OCI-LY7 (cell line): ENCODE data around the gene CERS6. TPM values are rescaled to one million over a fixed set of nuclear protein-coding genes. Genes with fewer than 3 reads are reported as not detected.

Experiments
- BruUV-seq: library from RNA; stranded (reverse); fragments of 400-500 nt; replicated peaks from 2 replicates; lab custom pipeline; 2021; lab: Mats Ljungman, UMichigan
- CTCF ChIA-PET: fragments of 300-600 bp; sonication (Branson Sonifier 250); formaldehyde crosslinking; loops from one replicate; lab custom pipeline; 2022; ENCODE audit warnings: antibody characterized with exemption; ENCODE audit not compliant: unreplicated experiment; lab: Charles Lee
- POLR2A ChIA-PET: fragments of 300-600 bp; sonication (Branson Sonifier 250); formaldehyde crosslinking; loops from one replicate; lab custom pipeline; 2022; ENCODE audit warnings: antibody characterized with exemption; lab: Charles Lee
- DNase-seq: peaks from one replicate; pipeline ENCODE4 v3.0.0-alpha.2; 2015; ENCODE audit warnings: low spot score
- H2AFZ ChIP-seq: fragments of 200-600 bp; sonication (generic), shearing (Covaris generic); 2 replicates; pipeline ENCODE4 v1.6.1; 2014; ENCODE audit warnings: mild to moderate bottlenecking, antibody characterized with exemption, low read length, moderate library complexity
- H3K27ac ChIP-seq: fragments of 200-600 bp; sonication (generic); 2 replicates; pipeline ENCODE4 v1.5.1; 2014; ENCODE audit warnings: mixed run types, low read depth, mild to moderate bottlenecking, moderate library complexity, low read length, inconsistent platforms; ENCODE audit not compliant: poor library complexity, severe bottlenecking
- H3K36me3 ChIP-seq: fragments of 200-600 bp; sonication (generic); 2 replicates; pipeline ENCODE4 v1.6.1; 2014; ENCODE audit warnings: mild to moderate bottlenecking, antibody characterized with exemption, low read length, moderate library complexity, mixed read lengths; ENCODE audit not compliant: insufficient read depth
- H3K4me1 ChIP-seq: fragments of 200-600 bp; sonication (generic); 2 replicates; pipeline ENCODE4 v1.5.1; 2014; ENCODE audit warnings: mild to moderate bottlenecking, low read length; ENCODE audit not compliant: insufficient read depth, poor library complexity, severe bottlenecking
- H3K4me2 ChIP-seq: fragments of 200-600 bp; sonication (generic); 2 replicates; pipeline ENCODE4 v1.6.1; 2014; ENCODE audit warnings: mild to moderate bottlenecking, low read length
- H3K4me3 ChIP-seq: fragments of 200-600 bp; sonication (generic); 2 replicates; pipeline ENCODE4 v1.5.1; 2014; ENCODE audit warnings: mild to moderate bottlenecking, low read depth, low read length; ENCODE audit not compliant: poor library complexity, severe bottlenecking
- H3K79me2 ChIP-seq: fragments of 200-600 bp; sonication (generic); 2 replicates; pipeline ENCODE4 v1.6.1; 2016; ENCODE audit warnings: low read depth, mild to moderate bottlenecking, low read length, moderate library complexity, mixed read lengths; ENCODE audit not compliant: insufficient read depth
- H3K9me2 ChIP-seq: fragments of 200-600 bp; sonication (generic); 2 replicates; pipeline ENCODE4 v1.6.1; 2016; ENCODE audit warnings: mild to moderate bottlenecking, low read length, mixed read lengths; ENCODE audit not compliant: insufficient read depth
- H3K9me3 ChIP-seq: fragments of 200-600 bp; sonication (generic); 2 replicates; pipeline ENCODE4 v1.6.1; 2014; ENCODE audit warnings: mild to moderate bottlenecking, mixed run types, low read length, mixed read lengths
- H4K20me1 ChIP-seq: fragments of 200-600 bp; sonication (generic); 2 replicates; pipeline ENCODE4 v1.6.1; 2014; ENCODE audit warnings: mild to moderate bottlenecking, antibody characterized with exemption, low read length, moderate library complexity, mixed read lengths; ENCODE audit not compliant: insufficient read depth
- CTCF ChIP-seq: fragments of 200-600 bp; sonication (generic); conservative IDR thresholded peaks from 2 replicates; pipeline ENCODE4 v1.5.1; 2014; ENCODE audit warnings: mild to moderate bottlenecking, antibody characterized with exemption, low read length, moderate library complexity, mixed read lengths
- EZH2phosphoT487 ChIP-seq: fragments of 200-600 bp; sonication (generic); IDR thresholded peaks from 2 replicates; pipeline ENCODE4 v1.6.1; 2018; ENCODE audit warnings: low read depth, borderline replicate concordance, mild to moderate bottlenecking, mixed run types, antibody characterized with exemption, low read length, moderate library complexity, mixed read lengths
- intact Hi-C: fragments of 100-400 bp; cut with micrococcal nuclease; formaldehyde crosslinking; loops from one replicate; pipeline ENCODE4 v1.10.0; 2022; ENCODE audit not compliant: unreplicated experiment
- total RNA-seq, 2 experiments: library from RNA; depleted of rRNA in 1 of 2; stranded (reverse); fragments of >200 nt in 1 of 2; shearing (Covaris generic) in 1 of 2; gene quantifications; 2 replicates each; pipeline ENCODE4 v1.2.3, GENCODE V29; 2014 to 2022

CERS6 gene
- total RNA-seq, 2 experiments from 2014 or later = 0.04 TPM; not detected in 1

- H2AFZ ChIP-seq = no peak overlapping the region
- ChIA-PET CTCF (no interaction called here), POLR2A (no interaction called here)
- no peak overlapping the region for H3K27ac ChIP-seq
- TF ChIP-seq EZH2phosphoT487 (no peak), CTCF (no peak)
- no peaks in the 10 kb centered on the region for H4K20me1 ChIP-seq
- no peaks in the 10 kb centered on the region for H3K9me3 ChIP-seq
- intact Hi-C loops = no loop called here
- H3K4me1 ChIP-seq = no peaks in the 10 kb centered on the region
- no peaks in the 10 kb centered on the region for H3K36me3 ChIP-seq
- no TSS peak for BruUV-seq
- no peak overlapping the region for H3K4me3 ChIP-seq
- DNase-seq = no peak
- H3K4me2 ChIP-seq = no peak overlapping the region
- no peaks in the 10 kb centered on the region for H3K79me2 ChIP-seq
- H3K9me2 ChIP-seq = no peaks in the 10 kb centered on the region
Observed at GRCh38 chr2:168571061-168571460, 115.0 kb downstream of the CERS6 start.

GRCh38 chr2:168573128-168573903 is 117.2 kb downstream of the CERS6 start:
- H3K36me3 ChIP-seq = no peaks in the 10 kb centered on the region
- no peak overlapping the region for H2AFZ ChIP-seq
- ChIA-PET CTCF (no interaction called here), POLR2A (no interaction called here)
- H3K79me2 ChIP-seq = no peaks in the 10 kb centered on the region
- no peaks in the 10 kb centered on the region for H3K4me1 ChIP-seq
- no TSS peak for BruUV-seq
- no peak for DNase-seq
- no peak overlapping the region for H3K27ac ChIP-seq
- no peak overlapping the region for H3K4me2 ChIP-seq
- H3K9me3 ChIP-seq = no peaks in the 10 kb centered on the region
- intact Hi-C loops = no loop called here
- TF ChIP-seq EZH2phosphoT487 = no peak
- no peak for TF ChIP-seq CTCF
- no peaks in the 10 kb centered on the region for H3K9me2 ChIP-seq
- no peak overlapping the region for H3K4me3 ChIP-seq
- H4K20me1 ChIP-seq = no peaks in the 10 kb centered on the region
